Osteocyte (in vitro differentiated cells): ENCODE results near the gene CD99. TPM values are rescaled to one million over a fixed set of nuclear protein-coding genes. Genes with fewer than 3 reads are reported as not detected.
"Not testable (repeated sequence)": the region's sequence is repeated elsewhere in the genome, so short reads cannot be mapped to it uniquely, and the experiment has no call there.

Experiments
- DNase-seq: peaks from one replicate; pipeline ENCODE4 v3.0.0; 2021; ENCODE audit warnings: mixed read lengths; ENCODE audit not compliant: unreplicated experiment; ENCODE audit errors: extremely low spot score
- H3K27ac Mint-ChIP-seq: one replicate; pipeline ENCODE4 v1.8.0; 2021; ENCODE audit warnings: mild to moderate bottlenecking, mixed read lengths; ENCODE audit not compliant: unreplicated experiment
- H3K27me3 Mint-ChIP-seq: one replicate; pipeline ENCODE4 v1.8.0; 2021; ENCODE audit warnings: mixed read lengths; ENCODE audit not compliant: unreplicated experiment
- H3K36me3 Mint-ChIP-seq: one replicate; pipeline ENCODE4 v1.8.0; 2021; ENCODE audit warnings: mixed read lengths; ENCODE audit not compliant: unreplicated experiment
- H3K4me1 Mint-ChIP-seq: one replicate; pipeline ENCODE4 v1.8.0; 2021; ENCODE audit warnings: mixed read lengths; ENCODE audit not compliant: unreplicated experiment
- H3K4me3 Mint-ChIP-seq: one replicate; pipeline ENCODE4 v1.8.0; 2021; ENCODE audit warnings: mild to moderate bottlenecking, moderate library complexity, mixed read lengths; ENCODE audit not compliant: unreplicated experiment
- H3K9me3 Mint-ChIP-seq: one replicate; pipeline ENCODE4 v1.8.0; 2021; ENCODE audit warnings: mixed read lengths; ENCODE audit not compliant: unreplicated experiment
- CTCF ChIP-seq: fragments of 200-600 bp; sonication (generic); IDR thresholded peaks from 2 replicates; pipeline ENCODE4 v1.5.0; 2021; ENCODE audit warnings: antibody characterized with exemption, mild to moderate bottlenecking, moderate library complexity
- total RNA-seq: library from RNA; stranded (reverse); gene quantifications from 2 replicates; pipeline ENCODE4 v1.2.1, GENCODE V29; 2021

The CD99 gene
- total RNA-seq, 1 donor from 2014 or later = 621 TPM

- no peak overlapping the region for H3K27ac Mint-ChIP-seq
- H3K4me1 Mint-ChIP-seq = peaks cover 5% of the 10 kb centered on the region
- H3K36me3 Mint-ChIP-seq = no peaks in the 10 kb centered on the region
- TF ChIP-seq CTCF = no peak
- DNase-seq = no peak
- H3K27me3 Mint-ChIP-seq = no peaks in the 10 kb centered on the region
- H3K9me3 Mint-ChIP-seq = peaks cover 5% of the 10 kb centered on the region
- no peak overlapping the region for H3K4me3 Mint-ChIP-seq
Observed at GRCh38 chrX:2756548-2756947, 65.5 kb downstream of the CD99 start.

GRCh38 chrX:2761246-2761645 lies 70.2 kb downstream of the CD99 start:
- TF ChIP-seq CTCF = no peak
- DNase-seq = no peak
- no peak overlapping the region for H3K27ac Mint-ChIP-seq
- no peaks in the 10 kb centered on the region for H3K36me3 Mint-ChIP-seq
- no peak overlapping the region for H3K4me3 Mint-ChIP-seq
- H3K4me1 Mint-ChIP-seq = no peaks in the 10 kb centered on the region
- no peaks in the 10 kb centered on the region for H3K27me3 Mint-ChIP-seq
- peaks cover 5% of the 10 kb centered on the region for H3K9me3 Mint-ChIP-seq

- DNase-seq, H3K4me1 Mint-ChIP-seq, H3K4me3 Mint-ChIP-seq, H3K27me3 Mint-ChIP-seq, H3K27ac Mint-ChIP-seq, H3K36me3 Mint-ChIP-seq, H3K9me3 Mint-ChIP-seq: not testable (repeated sequence)
Observed at GRCh38 chrX:2762671-2763070, 71.6 kb downstream of the CD99 start.

GRCh38 chrX:2764766-2765548 lies 73.9 kb downstream of the CD99 start:
- H3K9me3 Mint-ChIP-seq, H3K27me3 Mint-ChIP-seq, H3K36me3 Mint-ChIP-seq, H3K4me1 Mint-ChIP-seq, DNase-seq, H3K4me3 Mint-ChIP-seq, H3K27ac Mint-ChIP-seq: not testable (repeated sequence)

GRCh38 chrX:2765549-2765830 lies 74.4 kb downstream of the CD99 start:
- Mint-ChIP-seq H3K27ac (no peak overlapping the region), H3K4me1 (no peaks in the 10 kb centered on the region), H3K27me3 (peaks cover 2% of the 10 kb centered on the region), H3K9me3 (no peaks in the 10 kb centered on the region), H3K36me3 (no peaks in the 10 kb centered on the region), H3K4me3 (no peak overlapping the region)
- no peak for TF ChIP-seq CTCF
- DNase-seq = no peak

GRCh38 chrX:2766906-2767305 lies 75.8 kb downstream of the CD99 start:
- H3K27ac Mint-ChIP-seq = no peak overlapping the region
- H3K9me3 Mint-ChIP-seq = no peaks in the 10 kb centered on the region
- H3K36me3 Mint-ChIP-seq = no peaks in the 10 kb centered on the region

More at GRCh38 chrX:2766906-2767305, 75.8 kb downstream of the CD99 start:
- H3K4me3 Mint-ChIP-seq = no peak overlapping the region
- DNase-seq = no peak
- TF ChIP-seq CTCF = no peak
- no peaks in the 10 kb centered on the region for H3K4me1 Mint-ChIP-seq
- peaks cover 12% of the 10 kb centered on the region for H3K27me3 Mint-ChIP-seq
